ENCODE data around the gene CATSPERD.
"Not testable (repeated sequence)": the region's sequence is repeated elsewhere in the genome, so short reads cannot be mapped to it uniquely, and the experiment has no call there.

Gene CATSPERD

GRCh38 chr19:5743630-5744029, 23.2 kb downstream of the CATSPERD start:
- no peak for DNase-seq

DNA sequence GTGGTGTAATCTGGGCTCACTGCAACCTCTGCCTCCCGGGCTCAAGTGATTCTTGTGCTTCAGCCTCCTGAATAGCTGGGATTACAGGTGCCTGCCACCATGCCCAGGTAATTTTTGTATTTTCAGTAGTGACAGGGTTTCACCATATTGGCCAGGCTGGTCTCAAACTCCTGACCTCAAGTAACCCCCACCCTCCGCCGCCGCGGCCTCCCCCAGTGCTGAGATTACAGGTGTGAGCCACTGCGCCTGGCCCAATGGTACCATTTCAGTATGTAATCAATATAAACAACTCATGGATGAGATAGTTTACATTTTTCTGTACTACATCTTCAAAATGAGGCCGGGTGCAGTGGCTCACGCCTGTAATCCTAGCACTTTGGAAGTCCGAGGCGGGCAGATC, 24.6 kb downstream of the CATSPERD start:
- not testable (repeated sequence) for DNase-seq

- peak; percentile 29 for DNase-seq
Measured at GRCh38 chr19:5748920-5749319, 28.5 kb downstream of the CATSPERD start.

GRCh38 chr19:5749505-5749904, 29.1 kb downstream of the CATSPERD start:
- no peak for DNase-seq

DNA sequence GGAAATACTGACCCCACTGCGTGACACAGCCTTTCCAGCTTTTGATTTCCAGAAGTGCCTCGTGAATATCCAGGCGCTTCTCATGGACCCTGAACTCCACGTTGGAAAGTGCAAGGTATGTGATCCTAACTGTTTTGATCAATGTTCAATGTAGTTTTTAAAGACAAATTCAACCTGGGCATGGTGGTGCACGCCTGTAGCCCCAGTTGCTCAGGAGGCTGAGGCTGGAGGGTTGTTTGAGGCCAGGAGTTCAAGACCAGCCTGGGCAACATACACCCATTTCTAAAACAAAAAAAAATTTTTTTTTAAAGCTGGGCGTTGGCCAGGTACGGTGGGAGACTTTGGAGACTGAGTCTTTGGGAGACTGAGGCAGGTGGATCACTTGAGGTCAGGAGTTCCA, 31.3 kb downstream of the CATSPERD start:
- no peak for DNase-seq

DNA sequence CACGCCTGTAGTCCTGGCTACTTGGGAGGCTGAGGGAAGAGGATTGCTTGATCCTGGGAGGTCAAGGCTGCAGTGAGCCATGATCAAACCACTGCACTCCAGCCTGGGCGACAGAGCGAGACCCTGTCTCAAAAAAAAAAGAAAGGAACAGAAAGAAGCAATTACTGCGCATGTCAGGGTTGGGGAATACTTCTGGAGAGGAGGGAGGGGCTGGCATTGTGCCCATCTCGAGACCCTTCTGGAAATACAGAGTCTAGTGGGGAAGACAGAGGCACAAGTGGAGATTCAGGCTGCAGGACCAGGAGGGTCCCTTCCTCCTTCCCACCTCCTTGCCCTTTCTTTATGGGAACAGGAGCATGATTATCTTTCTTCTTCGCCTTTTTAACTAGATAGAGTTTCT, 33.3 kb downstream of the CATSPERD start:
- DNase-seq = no peak

DNA sequence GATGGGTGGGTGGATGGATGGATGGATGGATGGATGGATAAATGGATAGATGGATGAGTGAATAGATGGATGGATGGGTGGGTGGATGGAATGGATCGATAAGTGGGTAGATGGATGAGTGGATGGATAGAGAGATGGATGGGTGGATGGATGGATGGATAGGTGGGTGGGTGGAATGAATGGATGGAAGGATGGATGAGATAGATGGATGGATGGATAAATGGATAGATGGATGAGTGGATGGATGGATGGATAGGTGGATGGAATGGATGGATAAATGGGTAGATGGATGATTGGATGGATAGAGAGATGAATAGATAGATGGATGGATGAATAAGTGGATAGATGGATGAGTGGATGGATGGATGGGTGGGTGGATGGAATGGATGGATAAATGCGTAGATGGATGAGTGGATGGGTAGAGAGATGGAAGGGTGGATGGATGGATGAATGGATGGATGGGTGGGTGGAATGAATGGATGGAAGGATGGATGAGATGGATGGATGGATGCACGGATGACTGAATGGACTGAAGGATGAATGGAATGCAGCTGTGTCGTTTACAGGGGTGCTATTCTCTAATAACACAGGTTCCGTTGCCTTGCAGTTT, 42.3 kb downstream of the CATSPERD start:
- DNase-seq = no peak

DNA sequence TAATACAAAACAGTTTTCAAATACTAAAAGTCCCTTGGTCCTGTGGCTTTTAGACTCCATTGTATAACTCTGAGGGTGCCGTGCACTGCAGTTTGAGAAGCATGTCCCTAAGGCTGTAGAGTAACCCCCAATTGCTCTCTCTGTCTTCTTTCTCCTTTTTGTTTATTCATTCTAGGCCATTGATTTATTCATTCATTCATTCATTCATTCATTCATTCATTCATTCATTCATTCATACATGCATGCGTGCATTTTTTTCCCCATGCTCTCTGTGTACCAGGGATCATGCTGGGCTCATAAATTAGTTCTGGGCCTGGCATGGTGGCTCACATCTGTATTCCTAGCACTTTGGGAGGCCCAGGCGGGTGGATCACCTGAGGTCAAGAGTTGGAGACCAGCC, 44.8 kb downstream of the CATSPERD start:
- DNase-seq = no peak

GRCh38 chr19:5767949-5768348, 47.5 kb downstream of the CATSPERD start:
- no peak for DNase-seq

DNA sequence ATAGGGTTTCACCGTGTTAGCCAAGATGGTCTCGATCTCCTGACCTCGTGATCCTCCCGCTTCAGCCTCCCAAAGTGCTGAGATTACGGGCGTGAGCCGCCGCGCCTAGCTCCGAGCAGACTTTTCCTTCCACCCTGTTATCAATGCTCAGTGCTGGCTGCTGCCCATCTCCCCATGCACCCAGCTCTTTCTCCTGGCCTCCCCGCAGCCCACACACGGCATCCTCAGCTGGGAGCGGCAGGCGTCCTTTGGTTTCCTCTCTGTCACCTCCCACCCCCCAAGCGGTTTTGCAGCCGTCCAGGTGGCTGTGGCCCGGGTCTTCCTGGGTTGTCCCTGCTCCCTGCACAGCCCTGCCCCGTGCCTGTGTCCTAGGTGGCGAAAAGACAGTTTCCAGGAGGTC, 52.0 kb downstream of the CATSPERD start:
- DNase-seq = no peak

GRCh38 chr19:5773276-5773675, 52.8 kb downstream of the CATSPERD start:
- DNase-seq = no peak

- DNase-seq = no peak
Measured at GRCh38 chr19:5774921-5775320, 54.5 kb downstream of the CATSPERD start.

DNA sequence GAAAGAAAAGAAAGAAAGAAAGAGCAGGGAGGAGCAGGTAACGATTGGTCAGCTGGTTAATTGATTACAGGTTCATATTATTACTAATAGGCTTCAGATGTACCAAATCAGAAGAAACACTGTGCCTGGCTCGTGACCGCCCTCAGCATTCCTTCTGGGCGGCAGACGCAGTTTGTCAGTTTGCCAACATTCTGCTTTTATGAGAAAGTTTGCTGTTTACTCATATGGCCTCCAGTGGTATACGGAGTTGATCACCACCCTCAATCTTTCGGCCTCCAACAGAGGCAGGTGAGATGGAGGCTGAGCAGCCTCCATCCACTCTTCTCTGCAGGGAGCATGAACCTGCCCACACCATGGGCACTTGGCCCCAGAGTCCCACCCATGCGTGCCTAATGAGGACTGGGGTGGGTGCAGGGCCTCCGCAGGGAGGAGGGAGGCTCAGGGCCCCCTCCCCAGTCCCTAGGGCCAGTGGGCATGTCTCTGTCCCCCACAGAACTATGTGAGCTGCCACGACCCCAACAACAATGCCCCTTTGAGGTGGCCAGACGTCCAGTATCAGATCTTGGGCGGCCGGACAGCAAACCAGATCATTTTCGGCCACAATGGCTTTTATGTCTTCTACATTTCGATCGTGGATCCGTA, 55.4 kb downstream of the CATSPERD start:
- DNase-seq = no peak

- DNase-seq = no peak
Measured at GRCh38 chr19:5778402-5778801, 58.0 kb downstream of the CATSPERD start.

DNA sequence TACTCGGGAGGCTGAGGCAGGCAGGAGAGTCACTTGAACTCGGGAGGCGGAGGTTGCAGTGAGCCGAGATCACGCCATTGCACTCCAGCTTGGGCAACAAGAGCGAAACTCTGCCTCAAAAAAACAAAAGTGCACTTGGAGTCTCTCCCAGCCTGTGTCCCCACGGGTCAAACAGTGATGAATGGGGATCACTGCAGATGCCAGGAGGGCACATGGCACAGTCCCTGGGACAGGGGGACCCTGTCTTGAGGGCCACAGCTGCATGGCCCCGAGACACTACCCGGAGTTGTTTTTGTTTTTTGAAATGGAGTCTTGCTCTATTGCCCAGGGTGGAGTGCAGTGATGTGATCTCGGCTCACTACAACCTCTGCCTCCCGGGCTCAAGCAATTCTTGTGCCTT, 60.5 kb downstream of the CATSPERD start:
- DNase-seq = not testable (repeated sequence)

GRCh38 chr19:5782322-5782721, 61.9 kb downstream of the CATSPERD start:
- no peak for DNase-seq

DNA sequence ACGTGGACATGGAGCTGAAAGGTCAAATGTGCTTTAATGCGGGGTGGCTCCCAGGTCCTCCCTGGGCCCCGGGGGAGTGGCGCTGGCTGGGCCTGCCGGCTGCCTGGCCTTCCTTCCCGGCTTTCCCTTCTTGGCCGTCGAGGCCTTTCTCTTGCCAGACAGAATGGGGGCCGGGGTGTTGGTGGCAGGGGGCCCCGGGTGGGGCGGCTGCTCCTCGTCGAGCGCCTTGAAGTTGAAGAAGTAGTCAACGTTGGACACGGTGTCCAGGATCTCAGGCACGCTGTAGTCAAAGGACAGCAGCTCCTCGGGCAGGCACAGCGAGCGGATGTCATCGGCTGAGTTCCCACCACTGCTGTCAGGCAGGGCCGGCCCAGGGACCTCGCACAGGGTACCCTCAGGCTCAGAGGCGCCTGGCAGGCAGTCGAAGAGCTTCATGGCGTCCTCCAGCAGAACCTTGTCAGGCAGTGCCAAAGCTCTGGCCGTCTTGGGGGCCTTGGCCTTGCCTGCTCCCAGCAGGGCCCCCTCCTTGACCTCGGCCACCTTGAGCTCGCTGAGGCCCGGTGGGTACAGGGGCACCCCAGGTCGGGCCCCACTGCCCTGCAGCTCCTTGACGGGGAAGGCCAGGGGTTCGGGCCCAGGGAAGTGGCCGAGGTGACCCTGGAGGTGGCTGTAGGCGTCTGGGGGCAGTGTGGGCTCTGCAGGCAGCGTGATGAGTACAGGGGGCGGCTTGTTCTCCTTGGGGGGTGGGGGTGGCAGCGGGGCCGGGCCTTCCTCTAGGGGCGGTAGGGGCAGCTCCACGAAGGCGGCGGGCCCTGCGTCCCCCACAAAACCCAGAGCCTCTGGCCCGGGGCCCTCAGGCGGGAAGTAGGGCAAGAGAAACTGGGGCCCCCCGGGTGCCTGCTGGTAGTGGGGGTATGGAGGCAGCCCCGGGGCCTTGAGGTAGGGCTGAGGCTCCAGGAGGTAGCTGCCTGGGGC, 62.8 kb downstream of the CATSPERD start:
- no peak for DNase-seq

DNA sequence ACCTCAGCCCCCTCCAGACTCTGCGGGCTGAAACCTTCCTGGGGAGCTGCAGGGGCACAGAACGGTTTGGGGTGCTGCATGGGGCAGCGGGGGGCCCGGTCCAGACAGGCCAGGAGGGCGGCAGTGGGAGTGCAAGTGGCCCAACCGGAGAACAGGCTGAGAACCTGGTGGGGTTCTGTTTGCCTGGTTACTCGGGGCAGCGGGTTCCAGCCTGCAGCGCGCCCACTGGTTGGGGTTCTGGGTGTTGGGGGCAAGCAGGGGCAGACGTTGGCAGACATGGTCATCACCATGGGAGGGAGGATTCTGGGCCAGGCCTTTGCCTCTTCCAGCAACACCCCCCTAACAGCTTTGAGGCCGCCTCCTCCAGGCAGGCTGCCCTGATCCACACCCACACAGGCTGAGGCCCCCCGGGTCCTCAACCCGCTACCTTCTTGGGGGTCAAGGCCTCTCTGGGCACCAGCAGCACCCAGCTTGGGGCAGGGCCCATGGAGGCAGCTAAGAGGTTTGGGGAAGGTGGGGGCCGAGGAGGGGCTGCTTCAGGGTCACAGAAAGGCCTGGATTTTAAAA, 64.2 kb downstream of the CATSPERD start, which contains the start of gene PRR22:
TSS of gene PRR22 (minus strand) at position 166 of the 567 bp plus-strand sequence. CDS start at position 80, 86 bp downstream.
- DNase-seq = no peak

GRCh38 chr19:5785423-5785822, 65.0 kb downstream of the CATSPERD start:
- DNase-seq = no peak

- DNase-seq = no peak
Measured at GRCh38 chr19:5786593-5787408, 66.4 kb downstream of the CATSPERD start.

GRCh38 chr19:5787409-5788182, 67.2 kb downstream of the CATSPERD start:
- DNase-seq = no peak

- no peak for DNase-seq
Measured at GRCh38 chr19:5788422-5788821, 68.0 kb downstream of the CATSPERD start.
